HCT116 (cell line): ENCODE data around the gene SMIM26. TPM values are rescaled to one million over a fixed set of nuclear protein-coding genes. Genes with fewer than 3 reads are reported as not detected.

ENCODE experiments used
- ATAC-seq: fragments of 200-7000 bp; cut with Tn5 transposase; 2 replicates; pipeline ENCODE4 v1.9.1; 2020; ENCODE audit warnings: mild to moderate bottlenecking, moderate library complexity
- BruUV-seq: library from RNA; stranded (reverse); fragments of 400-500 nt; replicated peaks from 2 replicates; lab custom pipeline; 2021; lab: Mats Ljungman, UMichigan
- CTCF ChIA-PET: fragments of 300-600 bp; sonication (Branson Sonifier 250); formaldehyde crosslinking; loops from one replicate; lab custom pipeline; 2021; ENCODE audit warnings: antibody characterized with exemption; lab: Charles Lee
- POLR2A ChIA-PET: fragments of 300-600, 350-600 bp; sonication (Branson Sonifier 250); formaldehyde crosslinking; loops from one replicate; lab custom pipeline; 2021; ENCODE audit warnings: antibody characterized with exemption; lab: Charles Lee
- RAD21 ChIA-PET, 2 experiments: fragments of 300-600 bp; sonication (Branson Sonifier 250); formaldehyde crosslinking; loops; one replicate each; lab custom pipeline; 2023; ENCODE audit warnings: low total read pairs in 2 of 2; ENCODE audit not compliant: uncharacterized antibody in 2 of 2, unreplicated experiment in 2 of 2, low non-redundant PET in 1 of 2; lab: Charles Lee
- DNase-seq: peaks from one replicate; pipeline ENCODE4 v3.0.0-alpha.2; 2010; ENCODE audit warnings: low read depth, low spot score
- H2AFZ ChIP-seq: fragments of 200-600 bp; shearing (Covaris generic), sonication (generic); 2 replicates; pipeline ENCODE4 v1.6.1; 2017; ENCODE audit warnings: low read depth, mixed run types, mixed read lengths, antibody characterized with exemption, low read length; ENCODE audit not compliant: poor library complexity, severe bottlenecking
- H3K27ac ChIP-seq: 2 replicates; pipeline ENCODE4 v1.5.1; 2012; ENCODE audit warnings: low read depth, low read length
- H3K27me3 ChIP-seq: fragments of 200-600 bp; sonication (generic); 2 replicates; pipeline ENCODE4 v1.6.1; 2016; ENCODE audit warnings: mixed run types, low read length, mixed read lengths; ENCODE audit not compliant: insufficient read depth
- H3K36me3 ChIP-seq, 2 experiments: fragments of 200-500 bp in 1 of 2; fragments of 200-600 bp in 1 of 2; sonication (Bioruptor generic) in 1 of 2; sonication (generic) in 1 of 2; 2 replicates each; pipeline versions ENCODE4 v1.5.1 to v1.6.1; 2014 to 2016; ENCODE audit warnings: low read length in 2 of 2, inconsistent platforms in 1 of 2, mixed read lengths in 1 of 2, mixed run types in 1 of 2; ENCODE audit not compliant: insufficient read depth in 2 of 2, control insufficient read depth in 1 of 2
- H3K4me1 ChIP-seq, 2 experiments: fragments of 200-600 bp in 1 of 2; sonication (generic) in 1 of 2; 2 replicates each; pipeline versions ENCODE4 v1.5.1 to v1.6.1; 2012 to 2017; ENCODE audit warnings: low read length in 2 of 2, inconsistent platforms in 1 of 2, mild to moderate bottlenecking in 1 of 2, mixed read lengths in 1 of 2, mixed run types in 1 of 2, moderate library complexity in 1 of 2; ENCODE audit not compliant: insufficient read depth in 2 of 2, control insufficient read depth in 1 of 2
- H3K4me2 ChIP-seq: fragments of 200-600 bp; sonication (generic); 2 replicates; pipeline ENCODE4 v1.6.1; 2017; ENCODE audit warnings: mixed run types, low read length, mixed read lengths
- H3K4me3 ChIP-seq, 2 experiments: fragments of 200-600 bp in 1 of 2; sonication (generic) in 1 of 2; replicated peaks in 1 of 2; 2 replicates each; pipeline ENCODE4 v1.5.1; 2011 to 2016; ENCODE audit warnings: low read length in 2 of 2, control low read depth in 1 of 2, low read depth in 1 of 2, mild to moderate bottlenecking in 1 of 2, mixed read lengths in 1 of 2, mixed run types in 1 of 2
- H3K79me2 ChIP-seq: fragments of 200-600 bp; sonication (generic); 2 replicates; pipeline ENCODE4 v1.6.1; 2017; ENCODE audit warnings: mild to moderate bottlenecking, mixed run types, low read length, moderate library complexity, mixed read lengths; ENCODE audit not compliant: insufficient read depth
- H3K9ac ChIP-seq: fragments of 200-600 bp; sonication (generic); 2 replicates; pipeline ENCODE4 v1.6.1; 2016; ENCODE audit warnings: low read length, mixed read lengths
- H3K9me2 ChIP-seq: fragments of 200-600 bp; sonication (generic), shearing (Covaris generic); 2 replicates; pipeline ENCODE4 v1.6.1; 2017; ENCODE audit warnings: mixed run types, mild to moderate bottlenecking, moderate library complexity; ENCODE audit not compliant: insufficient read depth
- H3K9me3 ChIP-seq, 2 experiments: fragments of 200-500 bp in 1 of 2; fragments of 200-600 bp in 1 of 2; sonication (Bioruptor generic) in 1 of 2; sonication (generic) in 1 of 2; 2 replicates each; pipeline ENCODE4 v1.6.1; 2014 to 2017; ENCODE audit warnings: low read length in 2 of 2, mixed read lengths in 2 of 2, inconsistent platforms in 1 of 2, low read depth in 1 of 2, mild to moderate bottlenecking in 1 of 2, mixed run types in 1 of 2, moderate library complexity in 1 of 2; ENCODE audit not compliant: control insufficient read depth in 1 of 2, insufficient read depth in 1 of 2
- H4K20me1 ChIP-seq: fragments of 200-600 bp; sonication (generic), shearing (Covaris generic); 2 replicates; pipeline ENCODE4 v1.6.1; 2017; ENCODE audit warnings: mixed run types, mild to moderate bottlenecking, moderate library complexity; ENCODE audit not compliant: insufficient read depth
- CBX3 ChIP-seq: IDR thresholded peaks from 2 replicates; pipeline ENCODE4 v1.6.1; 2012; ENCODE audit warnings: low read depth
- EGR1 ChIP-seq: IDR thresholded peaks from 2 replicates; pipeline ENCODE4 v1.6.1; 2012; ENCODE audit warnings: low read depth
- ELF1 ChIP-seq: IDR thresholded peaks from 2 replicates; pipeline ENCODE4 v1.6.1; 2012; ENCODE audit warnings: low read depth, borderline replicate concordance
- FOSL1 ChIP-seq: IDR thresholded peaks from 2 replicates; pipeline ENCODE4 v1.6.1; 2012; ENCODE audit warnings: low read depth
- JUND ChIP-seq: IDR thresholded peaks from 2 replicates; pipeline ENCODE4 v1.6.1; 2012
- POLR2AphosphoS5 ChIP-seq: IDR thresholded peaks from 2 replicates; pipeline ENCODE4 v1.6.1; 2011; ENCODE audit warnings: mild to moderate bottlenecking, low read depth, low read length, moderate library complexity
- RAD21 ChIP-seq: IDR thresholded peaks from 2 replicates; pipeline ENCODE4 v1.6.1; 2012; ENCODE audit warnings: low read depth, mild to moderate bottlenecking
- REST ChIP-seq: IDR thresholded peaks from 2 replicates; pipeline ENCODE4 v1.6.1; 2012; ENCODE audit warnings: low read depth
- SIN3A ChIP-seq: IDR thresholded peaks from 2 replicates; pipeline ENCODE4 v1.6.1; 2012; ENCODE audit warnings: low read depth
- SRF ChIP-seq: IDR thresholded peaks from 2 replicates; pipeline ENCODE4 v1.6.1; 2012; ENCODE audit warnings: low read depth
- TCF7L2 ChIP-seq: IDR thresholded peaks from 2 replicates; pipeline ENCODE4 v1.7.0; 2011; ENCODE audit warnings: borderline replicate concordance, inconsistent platforms; ENCODE audit not compliant: insufficient read depth, insufficient read length; ENCODE audit errors: extremely low read depth
- YY1 ChIP-seq: IDR thresholded peaks from 2 replicates; pipeline ENCODE4 v1.6.1; 2011; ENCODE audit warnings: low read length, low read depth, moderate library complexity, mild to moderate bottlenecking; ENCODE audit not compliant: insufficient replicate concordance; ENCODE audit errors: extremely low read depth
- ZNF274 ChIP-seq: fragments of 200-500 bp; sonication (Bioruptor generic); IDR thresholded peaks from 2 replicates; pipeline ENCODE4 v1.6.1; 2014; ENCODE audit warnings: mild to moderate bottlenecking, low read depth, low read length, inconsistent platforms
- intact Hi-C: fragments of 100-400 bp; cut with micrococcal nuclease; formaldehyde crosslinking; loops from 2 replicates; pipeline ENCODE4 v1.10.0; 2022
- total RNA-seq: library from RNA; stranded (reverse); gene quantifications from one replicate; pipeline ENCODE4 v1.2.1, GENCODE V29; 2021; ENCODE audit not compliant: unreplicated experiment
- TF ChIP-seq, protein P1 (sequence below): IDR thresholded peaks from 2 replicates; pipeline ENCODE4 v1.6.1; 2011; ENCODE audit warnings: mild to moderate bottlenecking, low read length, moderate library complexity; ENCODE audit not compliant: insufficient replicate concordance; ENCODE audit errors: extremely low read depth
- TF ChIP-seq, protein P2 (sequence below): IDR thresholded peaks from 2 replicates; pipeline ENCODE4 v1.6.1; 2012

The SMIM26 gene
- total RNA-seq, 1 experiment from 2014 or later, result 80.1 TPM

- Histone ChIP-seq H2AFZ (no peak overlapping the region), H3K79me2 (no peaks in the 10 kb centered on the region), H3K27me3 (no peaks in the 10 kb centered on the region), H3K9ac (no peak overlapping the region), H3K4me1 (no peaks in the 10 kb centered on the region), H3K9me3 (no peaks in the 10 kb centered on the region; a peak in 1 of 4 replicates), H3K36me3 (no peaks in the 10 kb centered on the region), H4K20me1 (no peaks in the 10 kb centered on the region), H3K4me2 (no peak overlapping the region), H3K27ac (no peak overlapping the region), H3K4me3 (no peak overlapping the region), H3K9me2 (no peaks in the 10 kb centered on the region)
- ATAC-seq, result no peak
- ChIA-PET RAD21 (no interaction called here), CTCF (no interaction called here), POLR2A (no interaction called here)
- TF ChIP-seq ZNF274 (no peak), FOSL1 (no peak), TCF7L2 (no peak), EGR1 (no peak), ELF1 (no peak), POLR2AphosphoS5 (no peak), SIN3A (no peak), RAD21 (no peak), JUND (no peak), REST (no peak), SRF (no peak), YY1 (no peak), CBX3 (no peak)
- TF ChIP-seq, protein P1, sequence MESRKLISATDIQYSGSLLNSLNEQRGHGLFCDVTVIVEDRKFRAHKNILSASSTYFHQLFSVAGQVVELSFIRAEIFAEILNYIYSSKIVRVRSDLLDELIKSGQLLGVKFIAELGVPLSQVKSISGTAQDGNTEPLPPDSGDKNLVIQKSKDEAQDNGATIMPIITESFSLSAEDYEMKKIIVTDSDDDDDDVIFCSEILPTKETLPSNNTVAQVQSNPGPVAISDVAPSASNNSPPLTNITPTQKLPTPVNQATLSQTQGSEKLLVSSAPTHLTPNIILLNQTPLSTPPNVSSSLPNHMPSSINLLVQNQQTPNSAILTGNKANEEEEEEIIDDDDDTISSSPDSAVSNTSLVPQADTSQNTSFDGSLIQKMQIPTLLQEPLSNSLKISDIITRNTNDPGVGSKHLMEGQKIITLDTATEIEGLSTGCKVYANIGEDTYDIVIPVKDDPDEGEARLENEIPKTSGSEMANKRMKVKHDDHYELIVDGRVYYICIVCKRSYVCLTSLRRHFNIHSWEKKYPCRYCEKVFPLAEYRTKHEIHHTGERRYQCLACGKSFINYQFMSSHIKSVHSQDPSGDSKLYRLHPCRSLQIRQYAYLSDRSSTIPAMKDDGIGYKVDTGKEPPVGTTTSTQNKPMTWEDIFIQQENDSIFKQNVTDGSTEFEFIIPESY, result no peak
- TF ChIP-seq, protein P2, sequence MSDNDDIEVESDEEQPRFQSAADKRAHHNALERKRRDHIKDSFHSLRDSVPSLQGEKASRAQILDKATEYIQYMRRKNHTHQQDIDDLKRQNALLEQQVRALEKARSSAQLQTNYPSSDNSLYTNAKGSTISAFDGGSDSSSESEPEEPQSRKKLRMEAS, result no peak
- no peak for DNase-seq
- no TSS peak for BruUV-seq
- intact Hi-C loops, result no loop called here
Measured at GRCh38 chr20:18615020-18615650, 47.9 kb downstream of the SMIM26 start.
